ENCODE measurements around the gene AGAP1. TPM values are rescaled to one million over a fixed set of nuclear protein-coding genes. Genes with fewer than 3 reads are reported as not detected.

Gene AGAP1
- total RNA-seq, 1 donor from 2014 or later = 54.7 TPM

GRCh38 chr2:235889302-235889630 lies 395.4 kb downstream of the AGAP1 start:
- no peaks in the 10 kb centered on the region for H3K27me3 Mint-ChIP-seq (ENCODE audit: low read depth)
- no peaks in the 10 kb centered on the region for H3K4me1 Mint-ChIP-seq
- no peak for DNase-seq (ENCODE audit: low read depth, low spot score)
- H3K9me3 Mint-ChIP-seq = no peaks in the 10 kb centered on the region
- no peak overlapping the region for H3K27ac Mint-ChIP-seq (ENCODE audit: unreplicated experiment)
- no peak overlapping the region for H3K4me3 Mint-ChIP-seq
- TF ChIP-seq, protein P1, sequence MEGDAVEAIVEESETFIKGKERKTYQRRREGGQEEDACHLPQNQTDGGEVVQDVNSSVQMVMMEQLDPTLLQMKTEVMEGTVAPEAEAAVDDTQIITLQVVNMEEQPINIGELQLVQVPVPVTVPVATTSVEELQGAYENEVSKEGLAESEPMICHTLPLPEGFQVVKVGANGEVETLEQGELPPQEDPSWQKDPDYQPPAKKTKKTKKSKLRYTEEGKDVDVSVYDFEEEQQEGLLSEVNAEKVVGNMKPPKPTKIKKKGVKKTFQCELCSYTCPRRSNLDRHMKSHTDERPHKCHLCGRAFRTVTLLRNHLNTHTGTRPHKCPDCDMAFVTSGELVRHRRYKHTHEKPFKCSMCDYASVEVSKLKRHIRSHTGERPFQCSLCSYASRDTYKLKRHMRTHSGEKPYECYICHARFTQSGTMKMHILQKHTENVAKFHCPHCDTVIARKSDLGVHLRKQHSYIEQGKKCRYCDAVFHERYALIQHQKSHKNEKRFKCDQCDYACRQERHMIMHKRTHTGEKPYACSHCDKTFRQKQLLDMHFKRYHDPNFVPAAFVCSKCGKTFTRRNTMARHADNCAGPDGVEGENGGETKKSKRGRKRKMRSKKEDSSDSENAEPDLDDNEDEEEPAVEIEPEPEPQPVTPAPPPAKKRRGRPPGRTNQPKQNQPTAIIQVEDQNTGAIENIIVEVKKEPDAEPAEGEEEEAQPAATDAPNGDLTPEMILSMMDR (conservative IDR thresholded peaks at IDR 0.05) = no peak
- H3K36me3 Mint-ChIP-seq (ENCODE audit: low read depth) = peaks cover 44% of the 10 kb centered on the region

DNA sequence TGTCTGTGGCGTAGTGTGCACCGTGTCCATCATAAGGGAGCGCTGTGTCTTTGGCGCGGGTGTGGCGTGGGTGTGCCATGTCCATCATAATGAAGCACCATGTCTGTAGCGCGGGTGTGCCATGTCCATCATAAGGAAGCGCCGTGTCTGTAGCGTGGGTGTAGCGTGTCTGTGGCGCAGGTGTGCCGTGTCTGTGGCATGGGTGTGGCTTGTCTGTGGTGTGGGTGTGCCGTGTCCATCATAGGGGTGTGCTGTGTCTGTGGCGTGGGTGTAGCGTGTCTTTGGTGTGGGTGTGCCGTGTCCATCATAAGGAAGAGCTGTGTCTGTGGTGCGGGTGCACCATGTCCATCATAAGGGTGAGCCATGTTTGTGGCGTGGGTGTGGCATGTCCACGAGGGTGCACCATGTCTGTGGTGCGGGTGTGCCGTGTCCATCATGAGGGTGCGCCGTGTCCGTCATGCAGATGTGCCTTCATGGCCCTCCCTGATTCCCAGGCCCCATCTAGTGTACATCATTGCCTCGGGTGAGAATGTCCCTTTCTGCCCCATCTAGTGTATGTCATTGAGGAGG lies 399.4 kb downstream of the AGAP1 start:
- Mint-ChIP-seq H3K36me3 (ENCODE audit: low read depth) (peaks cover 37% of the 10 kb centered on the region), H3K27me3 (ENCODE audit: low read depth) (no peaks in the 10 kb centered on the region), H3K9me3 (no peaks in the 10 kb centered on the region), H3K4me3 (peak overlapping the region; percentile 56), H3K4me1 (no peaks in the 10 kb centered on the region), H3K27ac (ENCODE audit: unreplicated experiment) (no peak overlapping the region)
- TF ChIP-seq, protein P1 (conservative IDR thresholded peaks at IDR 0.05) = no peak
- no peak for DNase-seq (ENCODE audit: low read depth, low spot score)

- DNase-seq (ENCODE audit: low read depth, low spot score) = no peak
- no peaks in the 10 kb centered on the region for H3K27me3 Mint-ChIP-seq (ENCODE audit: low read depth)
- no peaks in the 10 kb centered on the region for H3K9me3 Mint-ChIP-seq
- TF ChIP-seq, protein P1 (conservative IDR thresholded peaks at IDR 0.05) = no peak
- H3K36me3 Mint-ChIP-seq (ENCODE audit: low read depth) = peaks cover 36% of the 10 kb centered on the region
- H3K27ac Mint-ChIP-seq (ENCODE audit: unreplicated experiment) = no peak overlapping the region
- no peak overlapping the region for H3K4me3 Mint-ChIP-seq
- H3K4me1 Mint-ChIP-seq = no peaks in the 10 kb centered on the region
Measured at GRCh38 chr2:235894839-235895238, 401.0 kb downstream of the AGAP1 start.

DNA sequence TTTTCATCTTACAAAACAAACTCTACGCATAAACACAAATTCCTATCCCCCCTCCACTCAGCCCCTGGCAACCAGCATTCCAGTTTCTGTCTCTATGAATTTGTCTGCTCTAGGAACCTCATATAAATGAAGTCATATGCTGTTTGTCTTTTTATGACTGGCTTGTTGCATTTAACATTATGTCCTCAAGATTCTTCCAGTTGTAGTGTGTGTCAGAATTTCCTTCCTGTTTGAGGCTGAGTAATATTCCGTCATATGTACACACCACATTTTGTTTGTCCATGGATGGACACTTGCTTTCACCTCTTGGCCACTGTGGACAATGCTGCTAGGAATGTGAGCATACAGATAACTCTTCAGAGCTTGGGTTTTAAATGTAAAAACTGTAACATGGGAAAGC lies 402.2 kb downstream of the AGAP1 start:
- Mint-ChIP-seq H3K27me3 (ENCODE audit: low read depth) (no peaks in the 10 kb centered on the region), H3K4me3 (no peak overlapping the region), H3K9me3 (no peaks in the 10 kb centered on the region), H3K27ac (ENCODE audit: unreplicated experiment) (no peak overlapping the region), H3K36me3 (ENCODE audit: low read depth) (peaks cover 38% of the 10 kb centered on the region), H3K4me1 (no peaks in the 10 kb centered on the region)
- no peak for DNase-seq (ENCODE audit: low read depth, low spot score)
- TF ChIP-seq, protein P1 (conservative IDR thresholded peaks at IDR 0.05) = no peak

- H3K4me1 Mint-ChIP-seq = no peaks in the 10 kb centered on the region
- TF ChIP-seq, protein P1 (conservative IDR thresholded peaks at IDR 0.05) = no peak
- no peaks in the 10 kb centered on the region for H3K9me3 Mint-ChIP-seq
- DNase-seq (ENCODE audit: low read depth, low spot score) = no peak
- no peaks in the 10 kb centered on the region for H3K27me3 Mint-ChIP-seq (ENCODE audit: low read depth)
- H3K4me3 Mint-ChIP-seq = no peak overlapping the region
- peaks cover 32% of the 10 kb centered on the region for H3K36me3 Mint-ChIP-seq (ENCODE audit: low read depth)
- no peak overlapping the region for H3K27ac Mint-ChIP-seq (ENCODE audit: unreplicated experiment)
Measured at GRCh38 chr2:235897992-235898391, 404.1 kb downstream of the AGAP1 start.

Measured in neural crest cell (in vitro differentiated cells).